NCI-H2196 treated with DMSO at 0.1 percent for 48 hours (cell line): ENCODE data around the gene PKNOX2.
"Not testable (repeated sequence)": the region's sequence is repeated elsewhere in the genome, so short reads cannot be mapped to it uniquely, and the experiment has no call there.

Experiments used
- DNase-seq: peaks from one replicate; lab custom pipeline; 2025; ENCODE audit not compliant: unreplicated experiment; lab: John Stamatoyannopoulos, UW

Gene PKNOX2

GRCh38 chr11:125201525-125202141 is 37.1 kb downstream of the PKNOX2 start:
- no peak for DNase-seq

GRCh38 chr11:125202362-125202880 is 37.9 kb downstream of the PKNOX2 start:
- no peak for DNase-seq

GRCh38 chr11:125202977-125203376 is 38.4 kb downstream of the PKNOX2 start:
- DNase-seq: no peak

- DNase-seq: no peak
Measured at GRCh38 chr11:125207866-125208425, 43.4 kb downstream of the PKNOX2 start.

- no peak for DNase-seq
Measured at GRCh38 chr11:125210066-125210465, 45.5 kb downstream of the PKNOX2 start.

- DNase-seq: no peak
Measured at GRCh38 chr11:125211191-125211947, 46.8 kb downstream of the PKNOX2 start.

- no peak for DNase-seq
Measured at GRCh38 chr11:125211948-125212340, 47.4 kb downstream of the PKNOX2 start.

- no peak for DNase-seq
Measured at GRCh38 chr11:125214601-125215565, 50.3 kb downstream of the PKNOX2 start.

GRCh38 chr11:125215976-125216375 is 51.4 kb downstream of the PKNOX2 start:
- DNase-seq: no peak

GRCh38 chr11:125218336-125218735 is 53.8 kb downstream of the PKNOX2 start:
- DNase-seq: no peak

GRCh38 chr11:125221461-125221860 is 56.9 kb downstream of the PKNOX2 start:
- no peak for DNase-seq

GRCh38 chr11:125222494-125222893 is 57.9 kb downstream of the PKNOX2 start:
- no peak for DNase-seq

- not testable (repeated sequence) for DNase-seq
Measured at GRCh38 chr11:125223161-125223560, 58.6 kb downstream of the PKNOX2 start.

GRCh38 chr11:125223901-125224361 is 59.4 kb downstream of the PKNOX2 start:
- DNase-seq: no peak

GRCh38 chr11:125224391-125225021 is 60.0 kb downstream of the PKNOX2 start:
- no peak for DNase-seq

- no peak for DNase-seq
Measured at GRCh38 chr11:125225401-125225800, 60.9 kb downstream of the PKNOX2 start.

GRCh38 chr11:125226031-125226430 is 61.5 kb downstream of the PKNOX2 start:
- no peak for DNase-seq

GRCh38 chr11:125226706-125227105 is 62.2 kb downstream of the PKNOX2 start:
- no peak for DNase-seq

- no peak for DNase-seq
Measured at GRCh38 chr11:125227151-125227550, 62.6 kb downstream of the PKNOX2 start.

GRCh38 chr11:125228445-125228844 is 63.9 kb downstream of the PKNOX2 start:
- no peak for DNase-seq
